ENCODE measurements around the gene DOCK8.

DNA sequence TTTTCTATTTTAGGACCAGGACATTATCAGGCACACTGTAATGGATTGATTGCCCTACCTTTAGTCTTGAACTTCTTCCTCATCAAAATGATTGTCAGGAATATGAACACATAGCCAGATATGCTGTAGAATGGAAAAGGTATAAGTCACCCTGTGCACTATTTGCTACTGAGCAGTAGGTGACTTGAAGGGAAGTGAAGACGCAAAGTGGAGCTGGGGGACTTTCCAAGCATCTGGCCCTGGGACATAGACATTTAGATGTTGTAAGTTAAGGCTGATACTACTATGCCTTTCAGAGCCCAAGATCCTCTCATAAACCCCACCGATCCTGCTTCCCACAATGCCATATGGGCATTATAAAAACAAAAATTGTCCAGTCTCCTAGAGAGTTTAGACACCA, 174.5 kb downstream of the DOCK8 start:
- TF ChIP-seq, protein P1, sequence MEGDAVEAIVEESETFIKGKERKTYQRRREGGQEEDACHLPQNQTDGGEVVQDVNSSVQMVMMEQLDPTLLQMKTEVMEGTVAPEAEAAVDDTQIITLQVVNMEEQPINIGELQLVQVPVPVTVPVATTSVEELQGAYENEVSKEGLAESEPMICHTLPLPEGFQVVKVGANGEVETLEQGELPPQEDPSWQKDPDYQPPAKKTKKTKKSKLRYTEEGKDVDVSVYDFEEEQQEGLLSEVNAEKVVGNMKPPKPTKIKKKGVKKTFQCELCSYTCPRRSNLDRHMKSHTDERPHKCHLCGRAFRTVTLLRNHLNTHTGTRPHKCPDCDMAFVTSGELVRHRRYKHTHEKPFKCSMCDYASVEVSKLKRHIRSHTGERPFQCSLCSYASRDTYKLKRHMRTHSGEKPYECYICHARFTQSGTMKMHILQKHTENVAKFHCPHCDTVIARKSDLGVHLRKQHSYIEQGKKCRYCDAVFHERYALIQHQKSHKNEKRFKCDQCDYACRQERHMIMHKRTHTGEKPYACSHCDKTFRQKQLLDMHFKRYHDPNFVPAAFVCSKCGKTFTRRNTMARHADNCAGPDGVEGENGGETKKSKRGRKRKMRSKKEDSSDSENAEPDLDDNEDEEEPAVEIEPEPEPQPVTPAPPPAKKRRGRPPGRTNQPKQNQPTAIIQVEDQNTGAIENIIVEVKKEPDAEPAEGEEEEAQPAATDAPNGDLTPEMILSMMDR (IDR thresholded peaks at IDR 0.05), result no peak
- TF ChIP-seq POLR2A (IDR thresholded peaks at IDR 0.05) (no peak), POLR2AphosphoS5 (IDR thresholded peaks at IDR 0.05) (no peak)
